GM23338 (cell line): ENCODE measurements around the gene METTL24. TPM values are rescaled to one million over a fixed set of nuclear protein-coding genes. Genes with fewer than 3 reads are reported as not detected.

Experiments used
- ATAC-seq: fragments of 200-7000 bp; cut with Tn5 transposase; 3 replicates; pipeline ENCODE4 v1.9.1; 2020
- DNase-seq: peaks from one replicate; pipeline ENCODE4 v3.0.0-alpha.2; 2015; ENCODE audit warnings: low spot score
- H2AFZ ChIP-seq: fragments of 200-600 bp; sonication (generic); 2 replicates; pipeline ENCODE4 v1.8.0; 2016; ENCODE audit warnings: antibody characterized with exemption, mild to moderate bottlenecking, moderate library complexity
- H3F3A ChIP-seq: fragments of 200-600 bp; sonication (generic); replicated peaks from 2 replicates; pipeline ENCODE4 v1.8.0; 2017; ENCODE audit warnings: antibody characterized with exemption, mixed run types, low read depth
- H3K27ac ChIP-seq: fragments of 200-600 bp; sonication (generic); 2 replicates; pipeline ENCODE4 v1.6.1; 2016; ENCODE audit warnings: low read depth
- H3K27me3 ChIP-seq: fragments of 200-600 bp; sonication (generic); 2 replicates; pipeline ENCODE4 v1.8.0; 2016; ENCODE audit warnings: mild to moderate bottlenecking, mixed run types, moderate library complexity; ENCODE audit not compliant: insufficient read depth
- H3K36me3 ChIP-seq: fragments of 200-600 bp; sonication (generic); 2 replicates; pipeline ENCODE4 v1.8.0; 2016; ENCODE audit warnings: mild to moderate bottlenecking; ENCODE audit not compliant: insufficient read depth
- H3K4me1 ChIP-seq: fragments of 200-600 bp; sonication (generic); 2 replicates; pipeline ENCODE4 v1.8.0; 2016; ENCODE audit warnings: mild to moderate bottlenecking, moderate library complexity; ENCODE audit not compliant: insufficient read depth
- H3K4me2 ChIP-seq: fragments of 200-600 bp; sonication (generic); 2 replicates; pipeline ENCODE4 v1.7.1; 2017; ENCODE audit warnings: mixed run types
- H3K4me3 ChIP-seq: fragments of 200-600 bp; sonication (generic); 2 replicates; pipeline ENCODE4 v1.6.1; 2016; ENCODE audit warnings: mixed run types
- H3K79me2 ChIP-seq: fragments of 200-600 bp; sonication (generic); replicated peaks from 2 replicates; pipeline ENCODE4 v1.8.0; 2017; ENCODE audit warnings: mild to moderate bottlenecking; ENCODE audit not compliant: insufficient read depth
- H3K9me2 ChIP-seq: fragments of 200-600 bp; sonication (generic); 2 replicates; pipeline ENCODE4 v1.8.0; 2017; ENCODE audit not compliant: insufficient read depth
- H4K20me1 ChIP-seq: fragments of 200-600 bp; sonication (generic); replicated peaks from 2 replicates; pipeline ENCODE4 v1.8.0; 2017; ENCODE audit warnings: mild to moderate bottlenecking; ENCODE audit not compliant: insufficient read depth
- H3K27ac Mint-ChIP-seq: 2 replicates; pipeline ENCODE4 v1.8.0; 2020; ENCODE audit warnings: inconsistent platforms, mild to moderate bottlenecking, moderate library complexity, mixed read lengths
- H3K27me3 Mint-ChIP-seq: 3 replicates; pipeline ENCODE4 v1.8.0; 2022; ENCODE audit warnings: low read depth, mild to moderate bottlenecking, moderate library complexity, mixed read lengths, inconsistent platforms; ENCODE audit not compliant: insufficient read depth, poor library complexity
- H3K36me3 Mint-ChIP-seq: 3 replicates; pipeline ENCODE4 v1.8.0; 2021; ENCODE audit warnings: low read depth, mild to moderate bottlenecking, inconsistent platforms, moderate library complexity, mixed read lengths
- H3K4me1 Mint-ChIP-seq: 3 replicates; pipeline ENCODE4 v1.8.0; 2020; ENCODE audit warnings: mild to moderate bottlenecking, inconsistent platforms, mixed read lengths
- H3K4me3 Mint-ChIP-seq: 3 replicates; pipeline ENCODE4 v1.8.0; 2021; ENCODE audit warnings: moderate library complexity, mild to moderate bottlenecking, inconsistent platforms, mixed read lengths
- H3K9me3 Mint-ChIP-seq: 3 replicates; pipeline ENCODE4 v1.8.0; 2020; ENCODE audit warnings: moderate library complexity, mild to moderate bottlenecking, inconsistent platforms, mixed read lengths
- EZH2 ChIP-seq: fragments of 200-600 bp; sonication (generic); IDR thresholded peaks from one replicate; pipeline ENCODE4 v1.8.0; 2017; ENCODE audit warnings: antibody characterized with exemption, mild to moderate bottlenecking, low read depth; ENCODE audit not compliant: unreplicated experiment
- EZH2phosphoT487 ChIP-seq: fragments of 200-600 bp; sonication (generic); IDR thresholded peaks from one replicate; pipeline ENCODE4 v1.8.1; 2018; ENCODE audit warnings: antibody characterized with exemption; ENCODE audit not compliant: unreplicated experiment
- JUNB ChIP-seq: IDR thresholded peaks from one replicate; pipeline ENCODE4 v1.6.1; 2016; ENCODE audit warnings: antibody characterized with exemption; ENCODE audit not compliant: unreplicated experiment
- ZNF114 ChIP-seq: fragments of 250-450 bp; sonication (Bioruptor Pico); IDR thresholded peaks from 2 replicates; pipeline ENCODE4 v1.5.0; 2020; ENCODE audit warnings: mild to moderate bottlenecking, moderate library complexity
- polyA plus RNA-seq: library from polyadenylated mRNA; unstranded; fragments of >200 nt; fragmentation: Nextera tagmentation; extraction: Ambion mirVana; gene quantifications from 2 replicates; pipeline ENCODE4 v1.2.1, GENCODE V29; 2016
- total RNA-seq: library from RNA; depleted of rRNA; stranded (reverse); fragments of >200 nt; shearing (Covaris generic); gene quantifications from 2 replicates; pipeline ENCODE4 v1.2.3, GENCODE V29; 2014
- TF ChIP-seq, protein P1 (sequence below), 2 experiments: fragments of 200-600 bp in 1 of 2; sonication (generic) in 1 of 2; conservative IDR thresholded peaks; 2 replicates each; pipeline versions ENCODE4 v1.5.1 to v1.6.1; 2016 to 2017; ENCODE audit warnings: antibody characterized with exemption in 2 of 2, low read depth in 2 of 2, mild to moderate bottlenecking in 2 of 2, moderate library complexity in 1 of 2
- TF ChIP-seq, protein P2 (sequence below): IDR thresholded peaks from 2 replicates; pipeline ENCODE4 v1.6.1; 2016; ENCODE audit warnings: antibody characterized with exemption
- TF ChIP-seq, protein P3 (sequence below): IDR thresholded peaks from one replicate; pipeline ENCODE4 v1.6.1; 2018; ENCODE audit warnings: antibody characterized with exemption; ENCODE audit not compliant: unreplicated experiment
- TF ChIP-seq, protein P4 (sequence below): fragments of 250-450 bp; sonication (Bioruptor Pico); IDR thresholded peaks from 2 replicates; pipeline ENCODE4 v1.5.0; 2020; ENCODE audit warnings: mild to moderate bottlenecking, moderate library complexity

METTL24 gene
- total and polyA plus RNA-seq, 2 experiments from 2014 or later: 0.35 TPM; not detected in 1

DNA sequence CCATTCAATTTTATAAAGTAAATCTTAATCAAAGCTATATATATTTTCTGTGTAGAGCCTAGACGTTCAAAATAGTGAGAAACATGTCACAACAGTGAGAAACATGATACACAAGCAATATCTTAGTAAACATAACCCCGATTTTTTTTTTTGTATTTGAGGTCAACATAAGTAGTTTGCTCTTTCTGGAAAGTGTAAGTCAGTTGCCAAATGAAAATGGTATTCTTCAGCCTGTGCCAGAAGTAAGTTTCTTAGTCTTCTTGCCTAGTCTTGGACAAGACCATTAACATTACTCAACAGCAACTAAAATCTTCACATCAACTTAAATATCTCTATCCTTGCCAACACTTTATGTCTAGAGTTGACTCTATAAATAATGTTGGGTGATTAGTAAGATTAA, 59.7 kb downstream of the METTL24 start:
- no peaks in the 10 kb centered on the region for H3F3A ChIP-seq
- no peak overlapping the region for H3K4me2 ChIP-seq
- H3K27me3 ChIP-seq: no peaks in the 10 kb centered on the region
- no peaks in the 10 kb centered on the region for H3K79me2 ChIP-seq
- no peaks in the 10 kb centered on the region for H3K9me3 Mint-ChIP-seq
- no peak overlapping the region for H2AFZ ChIP-seq
- H3K36me3 Mint-ChIP-seq: no peaks in the 10 kb centered on the region
- TF ChIP-seq ZNF114 (CRISPR knock-in tag): no peak
- TF ChIP-seq JUNB: no peak
- TF ChIP-seq, protein P1, sequence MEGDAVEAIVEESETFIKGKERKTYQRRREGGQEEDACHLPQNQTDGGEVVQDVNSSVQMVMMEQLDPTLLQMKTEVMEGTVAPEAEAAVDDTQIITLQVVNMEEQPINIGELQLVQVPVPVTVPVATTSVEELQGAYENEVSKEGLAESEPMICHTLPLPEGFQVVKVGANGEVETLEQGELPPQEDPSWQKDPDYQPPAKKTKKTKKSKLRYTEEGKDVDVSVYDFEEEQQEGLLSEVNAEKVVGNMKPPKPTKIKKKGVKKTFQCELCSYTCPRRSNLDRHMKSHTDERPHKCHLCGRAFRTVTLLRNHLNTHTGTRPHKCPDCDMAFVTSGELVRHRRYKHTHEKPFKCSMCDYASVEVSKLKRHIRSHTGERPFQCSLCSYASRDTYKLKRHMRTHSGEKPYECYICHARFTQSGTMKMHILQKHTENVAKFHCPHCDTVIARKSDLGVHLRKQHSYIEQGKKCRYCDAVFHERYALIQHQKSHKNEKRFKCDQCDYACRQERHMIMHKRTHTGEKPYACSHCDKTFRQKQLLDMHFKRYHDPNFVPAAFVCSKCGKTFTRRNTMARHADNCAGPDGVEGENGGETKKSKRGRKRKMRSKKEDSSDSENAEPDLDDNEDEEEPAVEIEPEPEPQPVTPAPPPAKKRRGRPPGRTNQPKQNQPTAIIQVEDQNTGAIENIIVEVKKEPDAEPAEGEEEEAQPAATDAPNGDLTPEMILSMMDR (conservative IDR thresholded peaks at IDR 0.05; ENCODE audit: low read depth in 2 of 2): no peak
- no peak for TF ChIP-seq EZH2
- TF ChIP-seq, protein P2, sequence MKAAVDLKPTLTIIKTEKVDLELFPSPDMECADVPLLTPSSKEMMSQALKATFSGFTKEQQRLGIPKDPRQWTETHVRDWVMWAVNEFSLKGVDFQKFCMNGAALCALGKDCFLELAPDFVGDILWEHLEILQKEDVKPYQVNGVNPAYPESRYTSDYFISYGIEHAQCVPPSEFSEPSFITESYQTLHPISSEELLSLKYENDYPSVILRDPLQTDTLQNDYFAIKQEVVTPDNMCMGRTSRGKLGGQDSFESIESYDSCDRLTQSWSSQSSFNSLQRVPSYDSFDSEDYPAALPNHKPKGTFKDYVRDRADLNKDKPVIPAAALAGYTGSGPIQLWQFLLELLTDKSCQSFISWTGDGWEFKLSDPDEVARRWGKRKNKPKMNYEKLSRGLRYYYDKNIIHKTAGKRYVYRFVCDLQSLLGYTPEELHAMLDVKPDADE: no peak
- no peak for TF ChIP-seq EZH2phosphoT487
- TF ChIP-seq, protein P3, sequence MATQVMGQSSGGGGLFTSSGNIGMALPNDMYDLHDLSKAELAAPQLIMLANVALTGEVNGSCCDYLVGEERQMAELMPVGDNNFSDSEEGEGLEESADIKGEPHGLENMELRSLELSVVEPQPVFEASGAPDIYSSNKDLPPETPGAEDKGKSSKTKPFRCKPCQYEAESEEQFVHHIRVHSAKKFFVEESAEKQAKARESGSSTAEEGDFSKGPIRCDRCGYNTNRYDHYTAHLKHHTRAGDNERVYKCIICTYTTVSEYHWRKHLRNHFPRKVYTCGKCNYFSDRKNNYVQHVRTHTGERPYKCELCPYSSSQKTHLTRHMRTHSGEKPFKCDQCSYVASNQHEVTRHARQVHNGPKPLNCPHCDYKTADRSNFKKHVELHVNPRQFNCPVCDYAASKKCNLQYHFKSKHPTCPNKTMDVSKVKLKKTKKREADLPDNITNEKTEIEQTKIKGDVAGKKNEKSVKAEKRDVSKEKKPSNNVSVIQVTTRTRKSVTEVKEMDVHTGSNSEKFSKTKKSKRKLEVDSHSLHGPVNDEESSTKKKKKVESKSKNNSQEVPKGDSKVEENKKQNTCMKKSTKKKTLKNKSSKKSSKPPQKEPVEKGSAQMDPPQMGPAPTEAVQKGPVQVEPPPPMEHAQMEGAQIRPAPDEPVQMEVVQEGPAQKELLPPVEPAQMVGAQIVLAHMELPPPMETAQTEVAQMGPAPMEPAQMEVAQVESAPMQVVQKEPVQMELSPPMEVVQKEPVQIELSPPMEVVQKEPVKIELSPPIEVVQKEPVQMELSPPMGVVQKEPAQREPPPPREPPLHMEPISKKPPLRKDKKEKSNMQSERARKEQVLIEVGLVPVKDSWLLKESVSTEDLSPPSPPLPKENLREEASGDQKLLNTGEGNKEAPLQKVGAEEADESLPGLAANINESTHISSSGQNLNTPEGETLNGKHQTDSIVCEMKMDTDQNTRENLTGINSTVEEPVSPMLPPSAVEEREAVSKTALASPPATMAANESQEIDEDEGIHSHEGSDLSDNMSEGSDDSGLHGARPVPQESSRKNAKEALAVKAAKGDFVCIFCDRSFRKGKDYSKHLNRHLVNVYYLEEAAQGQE: no peak
- no peaks in the 10 kb centered on the region for H3K27me3 Mint-ChIP-seq
- no peak for DNase-seq
- no peaks in the 10 kb centered on the region for H4K20me1 ChIP-seq
- ATAC-seq: no peak
- no peak overlapping the region for H3K4me3 ChIP-seq
- no peak overlapping the region for H3K4me3 Mint-ChIP-seq
- peaks cover 6% of the 10 kb centered on the region; the same call in 1 of the 2 replicates for H3K9me2 ChIP-seq
- no peaks in the 10 kb centered on the region for H3K4me1 ChIP-seq
- H3K27ac Mint-ChIP-seq: no peak overlapping the region
- peaks cover 10% of the 10 kb centered on the region; the same call in 2 of the 3 replicates for H3K4me1 Mint-ChIP-seq
- H3K27ac ChIP-seq: no peak overlapping the region
- H3K36me3 ChIP-seq: no peaks in the 10 kb centered on the region

DNA sequence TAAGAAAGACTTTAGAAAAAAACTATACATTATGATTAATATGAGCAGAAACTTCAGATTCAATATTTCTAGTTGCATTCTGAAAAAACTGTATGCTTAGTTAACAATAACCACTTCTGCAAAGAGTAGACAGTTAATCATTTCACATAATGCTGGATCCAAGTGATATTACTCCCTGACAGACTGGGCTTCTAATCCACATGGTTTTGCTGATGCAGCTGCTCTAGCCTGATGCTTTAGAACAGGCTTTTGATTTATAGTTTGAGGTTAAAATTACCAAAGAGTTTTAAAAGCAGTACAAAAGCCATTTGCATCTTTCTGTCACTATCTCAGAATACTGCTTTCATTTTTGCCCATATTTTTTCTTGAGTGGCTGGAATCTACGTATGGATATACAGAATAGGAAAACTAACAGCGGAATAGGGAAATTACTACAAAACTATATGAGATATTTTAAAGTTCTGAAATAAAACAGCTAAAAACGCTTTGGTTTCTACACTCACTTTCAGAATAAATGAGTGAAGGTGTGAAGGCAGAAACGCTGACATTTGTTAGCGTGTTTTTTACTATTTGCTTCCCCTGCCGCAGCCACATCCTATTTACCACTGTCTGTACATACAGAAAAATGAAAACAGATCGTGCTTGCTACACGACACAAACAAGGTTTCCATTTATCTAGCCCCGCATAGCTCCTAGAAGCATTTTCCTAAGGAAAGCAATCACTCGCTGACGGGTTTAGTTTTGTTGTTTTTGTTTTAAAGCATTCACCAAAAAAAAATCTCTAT, 61.7 kb downstream of the METTL24 start:
- Histone ChIP-seq H3K36me3 (no peaks in the 10 kb centered on the region), H3K4me3 (no peak overlapping the region), H3F3A (no peaks in the 10 kb centered on the region), H4K20me1 (no peaks in the 10 kb centered on the region), H2AFZ (no peak overlapping the region), H3K4me2 (no peak overlapping the region), H3K27me3 (no peaks in the 10 kb centered on the region), H3K9me2 (peaks cover 6% of the 10 kb centered on the region; the same call in 1 of the 2 replicates), H3K4me1 (no peaks in the 10 kb centered on the region), H3K79me2 (no peaks in the 10 kb centered on the region), H3K27ac (no peak overlapping the region)
- H3K4me3 Mint-ChIP-seq: no peak overlapping the region
- DNase-seq (no peak), ATAC-seq (no peak)
- no peaks in the 10 kb centered on the region for H3K9me3 Mint-ChIP-seq
- H3K27me3 Mint-ChIP-seq: no peaks in the 10 kb centered on the region
- H3K27ac Mint-ChIP-seq: no peak overlapping the region
- H3K4me1 Mint-ChIP-seq: peaks cover 10% of the 10 kb centered on the region; the same call in 2 of the 3 replicates
- no peaks in the 10 kb centered on the region for H3K36me3 Mint-ChIP-seq
- TF ChIP-seq, protein P4, sequence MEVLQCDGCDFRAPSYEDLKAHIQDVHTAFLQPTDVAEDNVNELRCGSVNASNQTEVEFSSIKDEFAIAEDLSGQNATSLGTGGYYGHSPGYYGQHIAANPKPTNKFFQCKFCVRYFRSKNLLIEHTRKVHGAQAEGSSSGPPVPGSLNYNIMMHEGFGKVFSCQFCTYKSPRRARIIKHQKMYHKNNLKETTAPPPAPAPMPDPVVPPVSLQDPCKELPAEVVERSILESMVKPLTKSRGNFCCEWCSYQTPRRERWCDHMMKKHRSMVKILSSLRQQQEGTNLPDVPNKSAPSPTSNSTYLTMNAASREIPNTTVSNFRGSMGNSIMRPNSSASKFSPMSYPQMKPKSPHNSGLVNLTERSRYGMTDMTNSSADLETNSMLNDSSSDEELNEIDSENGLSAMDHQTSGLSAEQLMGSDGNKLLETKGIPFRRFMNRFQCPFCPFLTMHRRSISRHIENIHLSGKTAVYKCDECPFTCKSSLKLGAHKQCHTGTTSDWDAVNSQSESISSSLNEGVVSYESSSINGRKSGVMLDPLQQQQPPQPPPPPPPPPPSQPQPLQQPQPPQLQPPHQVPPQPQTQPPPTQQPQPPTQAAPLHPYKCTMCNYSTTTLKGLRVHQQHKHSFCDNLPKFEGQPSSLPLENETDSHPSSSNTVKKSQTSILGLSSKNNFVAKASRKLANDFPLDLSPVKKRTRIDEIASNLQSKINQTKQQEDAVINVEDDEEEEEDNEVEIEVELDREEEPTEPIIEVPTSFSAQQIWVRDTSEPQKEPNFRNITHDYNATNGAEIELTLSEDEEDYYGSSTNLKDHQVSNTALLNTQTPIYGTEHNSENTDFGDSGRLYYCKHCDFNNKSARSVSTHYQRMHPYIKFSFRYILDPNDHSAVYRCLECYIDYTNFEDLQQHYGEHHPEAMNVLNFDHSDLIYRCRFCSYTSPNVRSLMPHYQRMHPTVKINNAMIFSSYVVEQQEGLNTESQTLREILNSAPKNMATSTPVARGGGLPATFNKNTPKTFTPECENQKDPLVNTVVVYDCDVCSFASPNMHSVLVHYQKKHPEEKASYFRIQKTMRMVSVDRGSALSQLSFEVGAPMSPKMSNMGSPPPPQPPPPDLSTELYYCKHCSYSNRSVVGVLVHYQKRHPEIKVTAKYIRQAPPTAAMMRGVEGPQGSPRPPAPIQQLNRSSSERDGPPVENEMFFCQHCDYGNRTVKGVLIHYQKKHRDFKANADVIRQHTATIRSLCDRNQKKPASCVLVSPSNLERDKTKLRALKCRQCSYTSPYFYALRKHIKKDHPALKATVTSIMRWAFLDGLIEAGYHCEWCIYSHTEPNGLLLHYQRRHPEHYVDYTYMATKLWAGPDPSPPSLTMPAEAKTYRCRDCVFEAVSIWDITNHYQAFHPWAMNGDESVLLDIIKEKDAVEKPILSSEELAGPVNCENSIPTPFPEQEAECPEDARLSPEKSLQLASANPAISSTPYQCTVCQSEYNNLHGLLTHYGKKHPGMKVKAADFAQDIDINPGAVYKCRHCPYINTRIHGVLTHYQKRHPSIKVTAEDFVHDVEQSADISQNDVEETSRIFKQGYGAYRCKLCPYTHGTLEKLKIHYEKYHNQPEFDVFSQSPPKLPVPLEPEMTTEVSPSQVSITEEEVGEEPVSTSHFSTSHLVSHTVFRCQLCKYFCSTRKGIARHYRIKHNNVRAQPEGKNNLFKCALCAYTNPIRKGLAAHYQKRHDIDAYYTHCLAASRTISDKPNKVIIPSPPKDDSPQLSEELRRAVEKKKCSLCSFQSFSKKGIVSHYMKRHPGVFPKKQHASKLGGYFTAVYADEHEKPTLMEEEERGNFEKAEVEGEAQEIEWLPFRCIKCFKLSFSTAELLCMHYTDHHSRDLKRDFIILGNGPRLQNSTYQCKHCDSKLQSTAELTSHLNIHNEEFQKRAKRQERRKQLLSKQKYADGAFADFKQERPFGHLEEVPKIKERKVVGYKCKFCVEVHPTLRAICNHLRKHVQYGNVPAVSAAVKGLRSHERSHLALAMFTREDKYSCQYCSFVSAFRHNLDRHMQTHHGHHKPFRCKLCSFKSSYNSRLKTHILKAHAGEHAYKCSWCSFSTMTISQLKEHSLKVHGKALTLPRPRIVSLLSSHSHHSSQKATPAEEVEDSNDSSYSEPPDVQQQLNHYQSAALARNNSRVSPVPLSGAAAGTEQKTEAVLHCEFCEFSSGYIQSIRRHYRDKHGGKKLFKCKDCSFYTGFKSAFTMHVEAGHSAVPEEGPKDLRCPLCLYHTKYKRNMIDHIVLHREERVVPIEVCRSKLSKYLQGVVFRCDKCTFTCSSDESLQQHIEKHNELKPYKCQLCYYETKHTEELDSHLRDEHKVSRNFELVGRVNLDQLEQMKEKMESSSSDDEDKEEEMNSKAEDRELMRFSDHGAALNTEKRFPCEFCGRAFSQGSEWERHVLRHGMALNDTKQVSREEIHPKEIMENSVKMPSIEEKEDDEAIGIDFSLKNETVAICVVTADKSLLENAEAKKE (CRISPR knock-in tag): no peak
